ENCODE results near the gene KCP. TPM values are rescaled to one million over a fixed set of nuclear protein-coding genes. Genes with fewer than 3 reads are reported as not detected.

The KCP gene
- total RNA-seq, 2 experiments from 2014 or later, result 1.4 to 2.3 TPM

DNA sequence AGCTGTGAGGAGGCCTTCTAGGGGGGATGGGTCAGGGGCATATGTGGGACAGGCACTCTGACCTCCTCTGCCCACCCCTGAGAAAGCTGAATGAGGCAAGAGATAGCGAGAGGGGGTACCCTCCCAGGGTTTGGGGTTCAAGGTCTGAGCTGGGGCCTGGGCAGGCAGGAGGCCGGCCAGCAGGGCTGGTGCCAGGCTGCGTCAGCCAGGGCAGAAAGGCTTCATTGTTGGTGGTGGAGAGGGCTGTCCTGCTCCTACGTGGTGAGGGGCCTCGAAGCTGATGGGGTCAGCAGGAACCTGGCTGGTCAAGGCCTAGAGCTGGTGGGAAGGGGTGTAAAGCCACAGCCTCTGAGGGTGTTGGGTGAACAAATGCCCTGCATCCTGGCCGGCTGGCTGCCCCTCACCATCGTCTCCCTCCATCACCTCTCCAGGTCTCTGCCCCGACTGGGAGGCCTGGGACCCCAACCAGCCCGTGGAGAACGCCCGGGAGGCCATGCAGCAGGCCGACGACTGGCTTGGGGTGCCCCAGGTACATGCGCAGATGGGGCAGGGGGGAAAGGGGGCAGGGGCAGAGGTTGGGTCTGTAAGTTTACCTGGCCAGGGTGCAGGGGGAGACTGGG, 73.7 kb downstream of the KCP start:
- no peak for DNase-seq (ENCODE audit: low spot score)

DNA sequence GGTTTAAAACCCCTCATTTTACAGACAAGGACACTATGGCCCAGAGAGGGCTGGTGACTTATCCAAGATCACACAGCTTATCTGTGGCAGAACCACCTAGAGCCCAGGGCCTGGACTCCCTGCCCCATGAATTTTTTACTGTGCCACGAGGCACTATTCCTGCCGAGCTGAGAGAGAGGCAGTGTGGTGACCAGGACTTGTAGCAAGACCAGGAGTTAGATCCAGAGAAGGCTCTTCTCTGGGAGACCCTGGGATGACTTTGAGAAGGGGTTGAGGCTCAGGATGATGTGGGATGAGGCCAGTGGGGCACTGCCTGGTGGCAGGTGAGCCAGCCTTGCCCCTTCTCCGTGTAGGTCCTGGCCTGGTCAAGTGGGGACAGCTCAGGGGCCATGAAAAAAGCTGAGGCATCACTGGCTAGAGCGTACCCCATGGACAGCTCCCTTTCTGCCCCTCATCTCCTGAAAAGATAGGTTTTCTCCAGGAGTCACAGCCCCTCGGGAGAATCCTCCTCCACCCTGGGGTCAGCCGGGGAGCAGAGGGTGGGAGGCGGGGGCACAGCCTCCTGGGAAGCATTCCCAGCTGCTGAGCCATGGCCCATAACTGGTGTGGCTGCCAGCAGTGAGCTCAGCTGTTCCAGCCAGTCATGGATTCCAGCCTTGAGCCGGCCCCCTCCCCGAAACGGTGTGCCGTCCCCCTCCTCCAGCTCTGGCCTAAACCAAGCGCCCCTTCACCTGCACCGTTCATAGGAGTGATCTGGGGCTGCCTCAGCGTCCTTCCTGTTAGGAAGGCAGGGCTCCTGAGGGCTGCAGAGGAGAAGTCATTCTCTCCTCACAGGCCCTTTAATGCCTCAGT, 74.5 kb downstream of the KCP start:
- H3K4me3 ChIP-seq (ENCODE audit: low read depth, low read length, poor library complexity, severe bottlenecking), result no peak overlapping the region
- no peak overlapping the region for H2AFZ ChIP-seq (ENCODE audit: low read length)
- no peaks in the 10 kb centered on the region for H3K9me3 ChIP-seq (ENCODE audit: low read length)
- BruUV-seq (replicated peaks), result no TSS peak
- no peaks in the 10 kb centered on the region for H4K20me1 ChIP-seq (ENCODE audit: insufficient read depth, low read length)
- peaks cover 14% of the 10 kb centered on the region for H3K4me1 ChIP-seq (ENCODE audit: insufficient read depth, low read length, poor library complexity, severe bottlenecking)
- no peak for DNase-seq (ENCODE audit: low spot score)
- H3K79me2 ChIP-seq (ENCODE audit: insufficient read depth, low read depth, low read length), result no peaks in the 10 kb centered on the region
- CTCF ChIA-PET (ENCODE audit: unreplicated experiment), result no interaction called here
- intact Hi-C loops (cut with micrococcal nuclease; ENCODE audit: unreplicated experiment), result no loop called here
- no peak overlapping the region for H3K27ac ChIP-seq (ENCODE audit: low read depth, low read length, poor library complexity, severe bottlenecking)
- no peaks in the 10 kb centered on the region for H3K36me3 ChIP-seq (ENCODE audit: insufficient read depth, low read length)
- TF ChIP-seq, protein P1, sequence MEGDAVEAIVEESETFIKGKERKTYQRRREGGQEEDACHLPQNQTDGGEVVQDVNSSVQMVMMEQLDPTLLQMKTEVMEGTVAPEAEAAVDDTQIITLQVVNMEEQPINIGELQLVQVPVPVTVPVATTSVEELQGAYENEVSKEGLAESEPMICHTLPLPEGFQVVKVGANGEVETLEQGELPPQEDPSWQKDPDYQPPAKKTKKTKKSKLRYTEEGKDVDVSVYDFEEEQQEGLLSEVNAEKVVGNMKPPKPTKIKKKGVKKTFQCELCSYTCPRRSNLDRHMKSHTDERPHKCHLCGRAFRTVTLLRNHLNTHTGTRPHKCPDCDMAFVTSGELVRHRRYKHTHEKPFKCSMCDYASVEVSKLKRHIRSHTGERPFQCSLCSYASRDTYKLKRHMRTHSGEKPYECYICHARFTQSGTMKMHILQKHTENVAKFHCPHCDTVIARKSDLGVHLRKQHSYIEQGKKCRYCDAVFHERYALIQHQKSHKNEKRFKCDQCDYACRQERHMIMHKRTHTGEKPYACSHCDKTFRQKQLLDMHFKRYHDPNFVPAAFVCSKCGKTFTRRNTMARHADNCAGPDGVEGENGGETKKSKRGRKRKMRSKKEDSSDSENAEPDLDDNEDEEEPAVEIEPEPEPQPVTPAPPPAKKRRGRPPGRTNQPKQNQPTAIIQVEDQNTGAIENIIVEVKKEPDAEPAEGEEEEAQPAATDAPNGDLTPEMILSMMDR (conservative IDR thresholded peaks at IDR 0.05; ENCODE audit: low read length), result no peak
- TF ChIP-seq EZH2phosphoT487 (IDR thresholded peaks at IDR 0.05; ENCODE audit: borderline replicate concordance, low read depth, low read length), result no peak
- H3K9me2 ChIP-seq (ENCODE audit: insufficient read depth, low read length), result no peaks in the 10 kb centered on the region
- no peak overlapping the region for H3K4me2 ChIP-seq (ENCODE audit: low read length)
- POLR2A ChIA-PET, result no interaction called here

More for the DNA sequence above, 73.7 kb downstream of the KCP start:
- POLR2A ChIA-PET, result interaction anchor here (0.6 kb wide), 1 partner anchor 987 kb away, joined by 5 read pairs; no protein-coding TSS in a partner anchor
- intact Hi-C loops (cut with micrococcal nuclease; ENCODE audit: unreplicated experiment), result no loop called here
- Histone ChIP-seq H2AFZ (ENCODE audit: low read length) (no peak overlapping the region), H3K4me3 (ENCODE audit: low read depth, low read length, poor library complexity, severe bottlenecking) (no peak overlapping the region), H3K4me2 (ENCODE audit: low read length) (no peak overlapping the region), H3K4me1 (ENCODE audit: insufficient read depth, low read length, poor library complexity, severe bottlenecking) (peaks cover 11% of the 10 kb centered on the region), H3K36me3 (ENCODE audit: insufficient read depth, low read length) (no peaks in the 10 kb centered on the region), H3K9me2 (ENCODE audit: insufficient read depth, low read length) (no peaks in the 10 kb centered on the region), H4K20me1 (ENCODE audit: insufficient read depth, low read length) (no peaks in the 10 kb centered on the region), H3K9me3 (ENCODE audit: low read length) (no peaks in the 10 kb centered on the region), H3K79me2 (ENCODE audit: insufficient read depth, low read depth, low read length) (no peaks in the 10 kb centered on the region), H3K27ac (ENCODE audit: low read depth, low read length, poor library complexity, severe bottlenecking) (no peak overlapping the region)
- CTCF ChIA-PET (ENCODE audit: unreplicated experiment), result no interaction called here
- no peak for TF ChIP-seq EZH2phosphoT487 (IDR thresholded peaks at IDR 0.05; ENCODE audit: borderline replicate concordance, low read depth, low read length)
- TF ChIP-seq, protein P1 (conservative IDR thresholded peaks at IDR 0.05; ENCODE audit: low read length), result no peak
- BruUV-seq (replicated peaks), result no TSS peak
